Keratinocyte (primary cell): ENCODE measurements around the gene EFCAB9. TPM values are rescaled to one million over a fixed set of nuclear protein-coding genes. Genes with fewer than 3 reads are reported as not detected.

ENCODE experiments used
- DNase-seq: peaks from one replicate; pipeline ENCODE4 v3.0.0-alpha.2; 2011; ENCODE audit warnings: low read depth, missing footprints, low spot score
- FAIRE-seq: peaks from 2 replicates; lab custom pipeline; 2011; peaks lifted over from hg19 to GRCh38; lab: Jason Lieb, UNC
- H2AFZ ChIP-seq: 2 replicates; pipeline ENCODE4 v1.6.0; 2012; ENCODE audit warnings: low read length, control low read depth, inconsistent platforms; ENCODE audit not compliant: control insufficient read depth
- H3K27ac ChIP-seq: 2 replicates; pipeline ENCODE4 v1.5.1; 2011; ENCODE audit warnings: low read length; ENCODE audit not compliant: control insufficient read depth, insufficient read depth
- H3K27me3 ChIP-seq: 3 replicates; pipeline ENCODE4 v1.6.0; 2011; ENCODE audit warnings: low read length; ENCODE audit not compliant: control insufficient read depth, insufficient read depth; ENCODE audit errors: extremely low read depth
- H3K36me3 ChIP-seq, 2 experiments: 2 replicates in 1 of 2; 3 replicates in 1 of 2; pipeline ENCODE4 v1.5.1; 2011; ENCODE audit warnings: low read length in 2 of 2, mild to moderate bottlenecking in 1 of 2; ENCODE audit not compliant: control insufficient read depth in 2 of 2, insufficient read depth in 2 of 2; ENCODE audit errors: extremely low read depth in 1 of 2
- H3K4me1 ChIP-seq: 3 replicates; pipeline ENCODE4 v1.5.1; 2011; ENCODE audit warnings: low read length; ENCODE audit not compliant: control insufficient read depth, insufficient read depth; ENCODE audit errors: extremely low read depth
- H3K4me2 ChIP-seq: 3 replicates; pipeline ENCODE4 v1.6.0; 2011; ENCODE audit warnings: low read depth, low read length; ENCODE audit not compliant: control insufficient read depth, insufficient read depth; ENCODE audit errors: extremely low read depth
- H3K4me3 ChIP-seq, 3 experiments: fragments of 200-600 bp in 1 of 3; sonication (generic) in 1 of 3; 2 replicates in 2 of 3; 3 replicates in 1 of 3; pipeline ENCODE4 v1.5.1; 2011 to 2016; ENCODE audit warnings: low read length in 3 of 3, mild to moderate bottlenecking in 3 of 3, control low read depth in 2 of 3, inconsistent platforms in 1 of 3, low read depth in 1 of 3, mixed read lengths in 1 of 3, mixed run types in 1 of 3, moderate library complexity in 1 of 3; ENCODE audit not compliant: control insufficient read depth in 2 of 3, insufficient read depth in 2 of 3; ENCODE audit errors: extremely low read depth in 1 of 3
- H3K79me2 ChIP-seq: 2 replicates; pipeline ENCODE4 v1.6.0; 2012; ENCODE audit warnings: low read length; ENCODE audit not compliant: control insufficient read depth, insufficient read depth
- H3K9ac ChIP-seq: 3 replicates; pipeline ENCODE4 v1.6.0; 2011; ENCODE audit warnings: low read length; ENCODE audit not compliant: control insufficient read depth, insufficient read depth; ENCODE audit errors: extremely low read depth
- H3K9me1 ChIP-seq: 3 replicates; pipeline ENCODE4 v1.6.0; 2011; ENCODE audit warnings: low read length; ENCODE audit not compliant: control insufficient read depth, insufficient read depth; ENCODE audit errors: extremely low read depth
- H3K9me3 ChIP-seq: 2 replicates; pipeline ENCODE4 v1.5.1; 2012; ENCODE audit warnings: low read depth, low read length; ENCODE audit not compliant: control insufficient read depth
- H4K20me1 ChIP-seq: 3 replicates; pipeline ENCODE4 v1.6.0; 2011; ENCODE audit warnings: low read length; ENCODE audit not compliant: control insufficient read depth, insufficient read depth; ENCODE audit errors: extremely low read depth
- EZH2 ChIP-seq: IDR thresholded peaks from one replicate; pipeline ENCODE4 v1.6.1; 2012; ENCODE audit warnings: inconsistent platforms, mild to moderate bottlenecking, low read length, moderate library complexity
- dilution Hi-C: fragments of 300-500 bp; cut with MboI; formaldehyde crosslinking; loops from one replicate; pipeline ENCODE4 v1.7.0; 2020; ENCODE audit warnings: low sequenced_read_pairs; ENCODE audit not compliant: extremely low pct_ligation_motif_present
- polyA plus RNA-seq, 5 experiments: library from polyadenylated mRNA; depleted of rRNA in 3 of 5; stranded (reverse) in 3 of 5; stranded (forward) in 1 of 5; unstranded in 1 of 5; fragments of >200 nt; gene quantifications; 1 replicate in 1 of 5; 2 replicates in 3 of 5; 3 replicates in 1 of 5; pipeline versions ENCODE4 v1.2.1 to v1.2.3, GENCODE V29; 2011 to 2012; ENCODE audit warnings: missing spikeins in 2 of 5, low read depth in 1 of 5, low replicate concordance in 1 of 5
- TF ChIP-seq, protein P1 (sequence below), 3 experiments: IDR thresholded peaks in 1 of 3; conservative IDR thresholded peaks in 1 of 3; optimal IDR thresholded peaks in 1 of 3; 2 replicates in 2 of 3; 3 replicates in 1 of 3; pipeline versions ENCODE3 to v1.5.1; 2011; ENCODE audit warnings: low read length in 3 of 3, mild to moderate bottlenecking in 3 of 3, moderate library complexity in 2 of 3, control low read depth in 1 of 3, inconsistent platforms in 1 of 3; ENCODE audit not compliant: insufficient read depth in 2 of 3; ENCODE audit errors: extremely low read depth in 1 of 3

The EFCAB9 gene
- polyA plus RNA-seq, 1 donor (not counting 4 experiments of a cell fraction or from before 2014, with no cell fraction given), result not detected

DNA sequence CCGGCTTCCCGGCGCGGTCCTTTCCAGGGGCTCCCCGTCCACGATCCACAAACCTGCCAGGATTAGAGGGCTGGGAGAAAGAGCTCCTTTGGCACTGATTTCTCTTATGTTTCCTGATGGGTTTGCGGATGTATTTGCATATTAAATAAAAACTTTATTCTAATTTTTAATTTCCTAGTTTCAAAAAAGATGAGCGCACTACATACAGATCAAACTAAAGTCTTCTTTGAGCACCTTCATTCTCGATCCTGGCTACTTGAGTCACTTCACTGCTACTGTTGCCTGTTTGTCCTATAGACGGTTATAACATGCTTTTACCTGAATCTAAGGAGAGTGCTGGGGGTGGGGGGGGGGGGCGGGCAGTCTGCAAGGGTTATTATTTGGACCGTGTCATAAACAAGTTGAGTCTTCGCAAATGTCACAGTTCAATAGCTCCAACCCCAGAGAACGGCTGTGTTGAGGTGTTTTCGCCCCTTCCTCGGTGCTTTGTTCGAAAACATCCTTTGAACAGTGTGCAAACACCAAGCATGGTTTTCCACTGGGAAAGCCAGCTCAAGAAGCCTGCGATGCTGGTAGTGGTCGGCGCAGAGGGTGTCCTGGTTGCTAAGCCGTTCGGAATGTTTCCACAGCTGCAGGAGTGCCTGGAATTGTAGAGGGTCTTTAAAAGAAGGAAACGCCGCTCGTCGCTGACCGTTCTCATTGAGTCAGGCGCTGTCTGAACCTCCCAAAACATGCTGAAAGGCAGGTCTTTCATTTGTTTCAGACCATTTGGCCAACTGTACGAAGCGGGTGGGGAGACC is 4.9 kb upstream of the EFCAB9 start:
- FAIRE-seq (no peak), DNase-seq (no peak)
- H3K27me3 ChIP-seq, result no peaks in the 10 kb centered on the region
- H2AFZ ChIP-seq, result no peak overlapping the region
- peaks cover 3% of the 10 kb centered on the region for H4K20me1 ChIP-seq
- dilution Hi-C loops, result no loop called here
- H3K9ac ChIP-seq, result no peak overlapping the region
- H3K79me2 ChIP-seq, result peaks cover 26% of the 10 kb centered on the region
- TF ChIP-seq, protein P1, sequence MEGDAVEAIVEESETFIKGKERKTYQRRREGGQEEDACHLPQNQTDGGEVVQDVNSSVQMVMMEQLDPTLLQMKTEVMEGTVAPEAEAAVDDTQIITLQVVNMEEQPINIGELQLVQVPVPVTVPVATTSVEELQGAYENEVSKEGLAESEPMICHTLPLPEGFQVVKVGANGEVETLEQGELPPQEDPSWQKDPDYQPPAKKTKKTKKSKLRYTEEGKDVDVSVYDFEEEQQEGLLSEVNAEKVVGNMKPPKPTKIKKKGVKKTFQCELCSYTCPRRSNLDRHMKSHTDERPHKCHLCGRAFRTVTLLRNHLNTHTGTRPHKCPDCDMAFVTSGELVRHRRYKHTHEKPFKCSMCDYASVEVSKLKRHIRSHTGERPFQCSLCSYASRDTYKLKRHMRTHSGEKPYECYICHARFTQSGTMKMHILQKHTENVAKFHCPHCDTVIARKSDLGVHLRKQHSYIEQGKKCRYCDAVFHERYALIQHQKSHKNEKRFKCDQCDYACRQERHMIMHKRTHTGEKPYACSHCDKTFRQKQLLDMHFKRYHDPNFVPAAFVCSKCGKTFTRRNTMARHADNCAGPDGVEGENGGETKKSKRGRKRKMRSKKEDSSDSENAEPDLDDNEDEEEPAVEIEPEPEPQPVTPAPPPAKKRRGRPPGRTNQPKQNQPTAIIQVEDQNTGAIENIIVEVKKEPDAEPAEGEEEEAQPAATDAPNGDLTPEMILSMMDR (optimal IDR thresholded peaks at IDR 0.05 in 1 of 3, IDR thresholded peaks at IDR 0.05 in 1 of 3, conservative IDR thresholded peaks at IDR 0.05 in 1 of 3; ENCODE audit: extremely low read depth in 1 of 3, insufficient read depth in 2 of 3, low read length in 3 of 3), result no peak
- no peak for TF ChIP-seq EZH2
- peaks cover 17% of the 10 kb centered on the region for H3K4me1 ChIP-seq
- H3K4me3 ChIP-seq, result no peak overlapping the region
- no peak overlapping the region for H3K27ac ChIP-seq
- H3K36me3 ChIP-seq, result no peaks in the 10 kb centered on the region
- peak overlapping the region; percentile 97 for H3K4me2 ChIP-seq
- no peaks in the 10 kb centered on the region for H3K9me3 ChIP-seq
- peaks cover 2% of the 10 kb centered on the region for H3K9me1 ChIP-seq

DNA sequence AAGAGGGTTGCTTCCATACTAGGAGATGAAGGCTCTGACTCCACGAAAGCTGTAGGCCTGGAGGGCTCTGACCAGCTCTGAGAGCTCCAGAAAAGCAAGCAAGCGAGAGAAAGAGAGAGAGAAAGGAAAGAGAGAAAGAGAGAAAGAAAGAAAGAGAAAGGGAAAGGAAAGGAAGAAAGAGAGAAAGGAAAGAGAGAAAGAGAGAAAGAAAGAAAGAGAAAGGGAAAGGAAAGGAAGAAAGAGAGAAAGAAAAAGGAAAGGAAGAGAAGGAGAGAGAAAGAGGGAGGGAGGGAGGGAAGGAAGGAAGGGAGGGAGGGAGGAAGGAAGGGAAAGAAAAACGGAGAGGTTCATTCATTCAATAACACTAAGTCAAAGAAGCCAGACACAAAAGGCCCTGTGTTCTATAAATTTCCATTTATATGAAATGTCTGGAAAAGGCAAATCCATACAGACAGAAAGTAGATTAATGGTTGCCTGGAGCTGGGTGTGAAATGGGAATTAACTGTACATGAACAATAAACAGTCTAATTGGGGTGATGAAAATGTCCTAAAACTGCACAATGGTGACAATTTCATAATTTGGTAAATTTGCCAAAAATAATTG is 4.2 kb upstream of the EFCAB9 start:
- H3K27ac ChIP-seq, result no peak overlapping the region
- no peak overlapping the region for H2AFZ ChIP-seq
- no peak overlapping the region for H3K4me2 ChIP-seq

More for the DNA sequence above, 4.2 kb upstream of the EFCAB9 start:
- TF ChIP-seq EZH2, result no peak
- TF ChIP-seq, protein P1 (optimal IDR thresholded peaks at IDR 0.05 in 1 of 3, IDR thresholded peaks at IDR 0.05 in 1 of 3, conservative IDR thresholded peaks at IDR 0.05 in 1 of 3; ENCODE audit: extremely low read depth in 1 of 3, insufficient read depth in 2 of 3, low read length in 3 of 3), result no peak
- no peak for DNase-seq
- no peaks in the 10 kb centered on the region for H4K20me1 ChIP-seq
- FAIRE-seq, result no peak
- H3K9me1 ChIP-seq, result peaks cover 2% of the 10 kb centered on the region
- peaks cover 17% of the 10 kb centered on the region for H3K4me1 ChIP-seq
- H3K4me3 ChIP-seq, result no peak overlapping the region
- peaks cover 19% of the 10 kb centered on the region for H3K79me2 ChIP-seq
- dilution Hi-C loops, result no loop called here
- no peaks in the 10 kb centered on the region for H3K27me3 ChIP-seq
- no peaks in the 10 kb centered on the region for H3K36me3 ChIP-seq
- H3K9ac ChIP-seq, result no peak overlapping the region
- H3K9me3 ChIP-seq, result no peaks in the 10 kb centered on the region
